Mucosa of rectum (tissue), 2 donors: ENCODE measurements around the gene TRAPPC6A.
A peak's percentile ranks its signal among the peaks of the same experiment; 100 is the strongest.

Source experiments
- H3K27ac ChIP-seq, 2 donors: one replicate each; pipeline ENCODE4 v1.7.0; 2013; ENCODE audit warnings: inconsistent platforms in 2 of 2, low read depth in 2 of 2, low read length in 2 of 2
- H3K27me3 ChIP-seq, 2 donors: one replicate each; pipeline ENCODE4 v1.7.0; 2013; ENCODE audit warnings: low read length in 2 of 2; ENCODE audit not compliant: control insufficient read depth in 2 of 2, insufficient read depth in 2 of 2
- H3K36me3 ChIP-seq, 2 donors: one replicate each; pipeline ENCODE4 v1.7.0; 2013; ENCODE audit warnings: low read length in 2 of 2; ENCODE audit not compliant: control insufficient read depth in 2 of 2, insufficient read depth in 2 of 2
- H3K4me1 ChIP-seq, 2 donors: one replicate each; pipeline ENCODE4 v1.7.0; 2013; ENCODE audit warnings: low read length in 2 of 2, mild to moderate bottlenecking in 1 of 2; ENCODE audit not compliant: control insufficient read depth in 2 of 2, insufficient read depth in 2 of 2
- H3K4me3 ChIP-seq, 2 donors: one replicate each; pipeline ENCODE4 v1.7.0; 2013; ENCODE audit warnings: low read length in 2 of 2
- H3K9ac ChIP-seq, 2 donors: one replicate each; pipeline ENCODE4 v1.7.0; 2013; ENCODE audit warnings: low read length in 2 of 2, low read depth in 1 of 2, mild to moderate bottlenecking in 1 of 2
- H3K9me3 ChIP-seq, 2 donors: one replicate each; pipeline ENCODE4 v1.7.0; 2013; ENCODE audit warnings: low read length in 2 of 2; ENCODE audit not compliant: control insufficient read depth in 2 of 2
- donor health status: healthy.
- donor health status: Normal muscosa, but diverticular disease.

TRAPPC6A gene

GRCh38 chr19:45150751-45151281, 27.2 kb downstream of the TRAPPC6A start:
- H3K9ac ChIP-seq: no peak overlapping the region
- H3K4me3 ChIP-seq: no peak overlapping the region
- H3K9me3 ChIP-seq: no peaks in the 10 kb centered on the region
- H3K27me3 ChIP-seq: peaks cover 12 to 33% of the 10 kb centered on the region in 2 donors
- peaks cover 0 to 3% of the 10 kb centered on the region in 2 donors for H3K36me3 ChIP-seq
- H3K27ac ChIP-seq: no peak overlapping the region
- H3K4me1 ChIP-seq: peaks cover 16 to 23% of the 10 kb centered on the region in 2 donors

GRCh38 chr19:45150180-45150579, 27.9 kb downstream of the TRAPPC6A start:
- Histone ChIP-seq H3K27me3 (peaks cover 12 to 33% of the 10 kb centered on the region in 2 donors), H3K36me3 (peaks cover 2 to 3% of the 10 kb centered on the region in 2 donors), H3K27ac (no peak overlapping the region), H3K4me1 (peaks cover 16 to 23% of the 10 kb centered on the region in 2 donors), H3K4me3 (no peak overlapping the region), H3K9me3 (no peaks in the 10 kb centered on the region), H3K9ac (no peak overlapping the region)

GRCh38 chr19:45149129-45149528, 28.9 kb downstream of the TRAPPC6A start:
- H3K27me3 ChIP-seq: peaks cover 9 to 29% of the 10 kb centered on the region in 2 donors
- H3K36me3 ChIP-seq: peaks cover 3% of the 10 kb centered on the region in 2 donors
- no peaks in the 10 kb centered on the region for H3K9me3 ChIP-seq
- peak overlapping the region in 1 of 2 donors; percentile 24 for H3K9ac ChIP-seq
- H3K27ac ChIP-seq: no peak overlapping the region
- no peak overlapping the region for H3K4me3 ChIP-seq
- peaks cover 16 to 23% of the 10 kb centered on the region in 2 donors for H3K4me1 ChIP-seq

GRCh38 chr19:45147835-45148676, 30.0 kb downstream of the TRAPPC6A start:
- Histone ChIP-seq H3K36me3 (peaks cover 3 to 9% of the 10 kb centered on the region in 2 donors), H3K4me3 (no peak overlapping the region), H3K9me3 (no peaks in the 10 kb centered on the region), H3K27ac (no peak overlapping the region), H3K27me3 (peaks cover 7 to 18% of the 10 kb centered on the region in 2 donors), H3K9ac (no peak overlapping the region), H3K4me1 (peaks cover 9 to 12% of the 10 kb centered on the region in 2 donors)

- no peak overlapping the region for H3K27ac ChIP-seq
- H3K4me3 ChIP-seq: no peak overlapping the region
- no peak overlapping the region for H3K9ac ChIP-seq
- peaks cover 5 to 6% of the 10 kb centered on the region in 2 donors for H3K27me3 ChIP-seq
- no peaks in the 10 kb centered on the region for H3K9me3 ChIP-seq
- H3K4me1 ChIP-seq: no peaks in the 10 kb centered on the region
- peaks cover 14 to 19% of the 10 kb centered on the region in 2 donors for H3K36me3 ChIP-seq
Measured at GRCh38 chr19:45146741-45147205, 31.3 kb downstream of the TRAPPC6A start.

GRCh38 chr19:45146251-45146650, 31.8 kb downstream of the TRAPPC6A start:
- Histone ChIP-seq H3K9me3 (no peaks in the 10 kb centered on the region), H3K4me1 (no peaks in the 10 kb centered on the region), H3K4me3 (no peak overlapping the region), H3K27ac (no peak overlapping the region), H3K27me3 (peaks cover under 1 to 1% of the 10 kb centered on the region in 2 donors), H3K9ac (no peak overlapping the region), H3K36me3 (peaks cover 19 to 24% of the 10 kb centered on the region in 2 donors)

- H3K27ac ChIP-seq: no peak overlapping the region
- no peak overlapping the region for H3K9ac ChIP-seq
- H3K27me3 ChIP-seq: no peaks in the 10 kb centered on the region
- no peak overlapping the region for H3K4me3 ChIP-seq
- peaks cover 24 to 29% of the 10 kb centered on the region in 2 donors for H3K36me3 ChIP-seq
- H3K4me1 ChIP-seq: no peaks in the 10 kb centered on the region
- no peaks in the 10 kb centered on the region for H3K9me3 ChIP-seq
Measured at GRCh38 chr19:45145270-45146189, 32.5 kb downstream of the TRAPPC6A start.

GRCh38 chr19:45144431-45145269, 33.4 kb downstream of the TRAPPC6A start:
- Histone ChIP-seq H3K36me3 (peaks cover 24 to 29% of the 10 kb centered on the region in 2 donors), H3K4me3 (no peak overlapping the region), H3K9ac (no peak overlapping the region)

GRCh38 chr19:45142726-45143110, 35.3 kb downstream of the TRAPPC6A start:
- Histone ChIP-seq H3K4me3 (no peak overlapping the region), H3K27ac (no peak overlapping the region), H3K9ac (no peak overlapping the region), H3K9me3 (no peaks in the 10 kb centered on the region), H3K27me3 (no peaks in the 10 kb centered on the region), H3K4me1 (no peaks in the 10 kb centered on the region), H3K36me3 (peaks cover 24 to 29% of the 10 kb centered on the region in 2 donors)

More at GRCh38 chr19:45144431-45145269, 33.4 kb downstream of the TRAPPC6A start:
- Histone ChIP-seq H3K27ac (no peak overlapping the region), H3K27me3 (no peaks in the 10 kb centered on the region), H3K9me3 (no peaks in the 10 kb centered on the region), H3K4me1 (no peaks in the 10 kb centered on the region)
